Spleen (tissue), 7 donors: ENCODE data around the gene FGD4.

Source experiments
- POLR2A ChIP-seq, 3 donors: fragments of 450-650 bp; IDR thresholded peaks; one replicate each; pipeline ENCODE4 v1.5.1; 2017; ENCODE audit warnings: antibody characterized with exemption in 3 of 3, mild to moderate bottlenecking in 1 of 3
- POLR2AphosphoS5 ChIP-seq, 3 donors: sonication (generic); formaldehyde crosslinking; IDR thresholded peaks; one replicate each; pipeline ENCODE4 v1.5.1; 2017; ENCODE audit warnings: antibody characterized with exemption in 3 of 3
- TF ChIP-seq, protein P1 (sequence below), 11 experiments: fragments of 200-600 bp in 7 of 11; fragments of 450-650 bp in 4 of 11; sonication (generic) in 4 of 11; IDR thresholded peaks in 8 of 11; conservative IDR thresholded peaks in 3 of 11; 1 replicate in 7 of 11; 2 replicates in 4 of 11; pipeline versions ENCODE4 v1.4.0 to v1.8.0; 2016 to 2021; ENCODE audit warnings: antibody characterized with exemption in 11 of 11, inconsistent platforms in 4 of 11, mild to moderate bottlenecking in 1 of 11
- donor health status: DM: no; HTN: no; CAD: no; lungs with moderate emphysema.
- donor health status: DM: no; HTN: no; CAD: no.
- donor health status: DM: no; HTN: no; CAD: no.

DNA sequence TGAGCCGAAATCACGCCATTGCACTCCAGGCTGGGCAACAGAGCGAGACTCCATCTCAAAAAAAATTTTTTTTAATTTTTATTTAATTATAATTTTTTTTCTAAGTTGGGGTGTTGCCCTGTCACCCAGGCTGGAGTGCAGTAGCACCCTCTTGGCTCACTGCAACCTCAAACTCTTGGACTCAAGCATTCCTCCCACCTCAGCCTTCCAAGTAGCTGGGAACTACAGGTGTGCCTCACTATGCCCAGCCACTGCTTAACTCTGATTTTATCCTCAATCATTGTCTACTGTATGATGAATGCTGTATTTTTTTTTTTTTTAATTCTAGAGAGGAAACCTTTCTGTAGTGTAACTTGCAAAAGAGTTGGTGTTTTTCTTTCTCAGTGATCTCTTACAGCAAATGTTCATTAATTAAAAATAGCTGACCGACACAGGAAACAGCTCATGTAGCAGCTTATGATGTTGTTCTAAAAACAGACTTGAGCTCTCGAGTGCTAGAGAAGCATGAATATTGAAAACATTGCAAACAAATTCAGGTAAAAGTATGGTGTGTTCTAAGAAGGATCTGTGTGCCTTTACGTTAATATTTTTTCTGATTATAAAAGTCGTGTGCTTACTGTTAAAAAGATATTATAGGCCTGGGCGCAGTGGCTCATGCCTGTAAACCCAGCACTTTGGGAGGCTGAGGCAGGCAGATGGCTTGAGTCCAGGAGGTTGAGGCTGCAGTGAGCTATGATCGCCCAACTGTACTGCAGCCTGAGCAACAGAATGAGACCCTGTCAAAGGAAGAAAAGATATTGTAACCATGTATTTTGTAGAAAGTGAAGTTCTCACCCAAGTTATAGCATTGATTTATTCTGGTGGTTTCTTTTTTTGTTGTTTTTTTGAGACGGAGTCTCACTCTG is 68.9 kb downstream of the FGD4 start:
- TF ChIP-seq, protein P1, sequence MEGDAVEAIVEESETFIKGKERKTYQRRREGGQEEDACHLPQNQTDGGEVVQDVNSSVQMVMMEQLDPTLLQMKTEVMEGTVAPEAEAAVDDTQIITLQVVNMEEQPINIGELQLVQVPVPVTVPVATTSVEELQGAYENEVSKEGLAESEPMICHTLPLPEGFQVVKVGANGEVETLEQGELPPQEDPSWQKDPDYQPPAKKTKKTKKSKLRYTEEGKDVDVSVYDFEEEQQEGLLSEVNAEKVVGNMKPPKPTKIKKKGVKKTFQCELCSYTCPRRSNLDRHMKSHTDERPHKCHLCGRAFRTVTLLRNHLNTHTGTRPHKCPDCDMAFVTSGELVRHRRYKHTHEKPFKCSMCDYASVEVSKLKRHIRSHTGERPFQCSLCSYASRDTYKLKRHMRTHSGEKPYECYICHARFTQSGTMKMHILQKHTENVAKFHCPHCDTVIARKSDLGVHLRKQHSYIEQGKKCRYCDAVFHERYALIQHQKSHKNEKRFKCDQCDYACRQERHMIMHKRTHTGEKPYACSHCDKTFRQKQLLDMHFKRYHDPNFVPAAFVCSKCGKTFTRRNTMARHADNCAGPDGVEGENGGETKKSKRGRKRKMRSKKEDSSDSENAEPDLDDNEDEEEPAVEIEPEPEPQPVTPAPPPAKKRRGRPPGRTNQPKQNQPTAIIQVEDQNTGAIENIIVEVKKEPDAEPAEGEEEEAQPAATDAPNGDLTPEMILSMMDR (IDR thresholded peaks at IDR 0.05 in 8 of 11, conservative IDR thresholded peaks at IDR 0.05 in 3 of 11): no peak
- TF ChIP-seq POLR2A (IDR thresholded peaks at IDR 0.05) (no peak), POLR2AphosphoS5 (IDR thresholded peaks at IDR 0.05) (no peak)
